ENCODE measurements around the gene ZHX3.

Gene ZHX3, protein sequence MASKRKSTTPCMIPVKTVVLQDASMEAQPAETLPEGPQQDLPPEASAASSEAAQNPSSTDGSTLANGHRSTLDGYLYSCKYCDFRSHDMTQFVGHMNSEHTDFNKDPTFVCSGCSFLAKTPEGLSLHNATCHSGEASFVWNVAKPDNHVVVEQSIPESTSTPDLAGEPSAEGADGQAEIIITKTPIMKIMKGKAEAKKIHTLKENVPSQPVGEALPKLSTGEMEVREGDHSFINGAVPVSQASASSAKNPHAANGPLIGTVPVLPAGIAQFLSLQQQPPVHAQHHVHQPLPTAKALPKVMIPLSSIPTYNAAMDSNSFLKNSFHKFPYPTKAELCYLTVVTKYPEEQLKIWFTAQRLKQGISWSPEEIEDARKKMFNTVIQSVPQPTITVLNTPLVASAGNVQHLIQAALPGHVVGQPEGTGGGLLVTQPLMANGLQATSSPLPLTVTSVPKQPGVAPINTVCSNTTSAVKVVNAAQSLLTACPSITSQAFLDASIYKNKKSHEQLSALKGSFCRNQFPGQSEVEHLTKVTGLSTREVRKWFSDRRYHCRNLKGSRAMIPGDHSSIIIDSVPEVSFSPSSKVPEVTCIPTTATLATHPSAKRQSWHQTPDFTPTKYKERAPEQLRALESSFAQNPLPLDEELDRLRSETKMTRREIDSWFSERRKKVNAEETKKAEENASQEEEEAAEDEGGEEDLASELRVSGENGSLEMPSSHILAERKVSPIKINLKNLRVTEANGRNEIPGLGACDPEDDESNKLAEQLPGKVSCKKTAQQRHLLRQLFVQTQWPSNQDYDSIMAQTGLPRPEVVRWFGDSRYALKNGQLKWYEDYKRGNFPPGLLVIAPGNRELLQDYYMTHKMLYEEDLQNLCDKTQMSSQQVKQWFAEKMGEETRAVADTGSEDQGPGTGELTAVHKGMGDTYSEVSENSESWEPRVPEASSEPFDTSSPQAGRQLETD

GRCh38 chr20:41317546-41318270 lies at the start of gene ZHX3:
Gene ZHX3, minus strand, starts transcription at chr20:41317731. Its CDS starts 112,815 bp downstream, at chr20:41204916.
- peak; percentile 73 for DNase-seq (ENCODE audit: low read depth)

- DNase-seq (ENCODE audit: low read depth) = no peak
Measured at GRCh38 chr20:41367393-41367695, 49.8 kb upstream of the ZHX3 start.

- no peak for DNase-seq (ENCODE audit: low read depth)
Measured at GRCh38 chr20:41366546-41367392, 49.2 kb upstream of the ZHX3 start, which contains the start of gene EMILIN3. Gene EMILIN3, minus strand, starts transcription at chr20:41366818. Its CDS starts 184 bp downstream, at chr20:41366634.

DNA sequence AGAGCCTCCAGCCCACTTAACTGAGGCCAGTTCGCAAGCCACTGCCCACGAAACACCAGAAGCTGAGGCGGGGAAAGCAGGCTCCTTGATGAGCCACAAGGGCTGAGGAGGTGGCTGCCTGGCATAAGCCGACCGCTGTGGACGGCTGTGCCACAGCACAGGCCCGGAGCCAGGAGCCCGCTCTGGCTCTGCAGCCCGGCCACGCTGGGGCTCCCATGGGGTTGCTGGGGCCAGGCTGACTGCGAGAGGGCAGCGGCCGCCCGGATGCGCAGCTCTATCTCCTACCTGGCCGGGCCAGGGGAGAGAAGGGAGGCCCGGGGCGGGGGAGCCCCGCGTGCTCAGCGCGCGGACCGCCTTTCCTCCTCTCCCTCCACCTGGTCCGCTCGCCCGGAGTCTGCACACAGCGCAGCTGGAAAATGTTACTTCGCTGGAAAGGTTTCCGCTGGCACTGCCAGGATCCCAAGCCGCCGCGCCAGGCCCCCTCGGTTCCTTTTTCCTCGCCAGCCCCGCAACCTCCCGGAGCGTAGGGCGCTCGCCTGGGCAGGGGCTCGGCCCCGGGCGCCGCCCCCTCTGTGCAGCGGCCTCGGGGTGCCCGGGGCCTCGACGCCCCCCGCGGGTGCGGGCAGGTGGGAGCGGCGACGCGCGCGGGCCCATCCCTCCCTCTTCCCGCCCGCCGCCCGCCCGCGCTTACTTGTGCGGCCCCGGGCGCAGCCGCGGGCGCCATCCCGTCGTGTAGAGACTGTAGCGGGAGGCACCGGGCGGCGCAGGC lies 48.4 kb upstream of the ZHX3 start:
- DNase-seq (ENCODE audit: low read depth) = no peak

DNA sequence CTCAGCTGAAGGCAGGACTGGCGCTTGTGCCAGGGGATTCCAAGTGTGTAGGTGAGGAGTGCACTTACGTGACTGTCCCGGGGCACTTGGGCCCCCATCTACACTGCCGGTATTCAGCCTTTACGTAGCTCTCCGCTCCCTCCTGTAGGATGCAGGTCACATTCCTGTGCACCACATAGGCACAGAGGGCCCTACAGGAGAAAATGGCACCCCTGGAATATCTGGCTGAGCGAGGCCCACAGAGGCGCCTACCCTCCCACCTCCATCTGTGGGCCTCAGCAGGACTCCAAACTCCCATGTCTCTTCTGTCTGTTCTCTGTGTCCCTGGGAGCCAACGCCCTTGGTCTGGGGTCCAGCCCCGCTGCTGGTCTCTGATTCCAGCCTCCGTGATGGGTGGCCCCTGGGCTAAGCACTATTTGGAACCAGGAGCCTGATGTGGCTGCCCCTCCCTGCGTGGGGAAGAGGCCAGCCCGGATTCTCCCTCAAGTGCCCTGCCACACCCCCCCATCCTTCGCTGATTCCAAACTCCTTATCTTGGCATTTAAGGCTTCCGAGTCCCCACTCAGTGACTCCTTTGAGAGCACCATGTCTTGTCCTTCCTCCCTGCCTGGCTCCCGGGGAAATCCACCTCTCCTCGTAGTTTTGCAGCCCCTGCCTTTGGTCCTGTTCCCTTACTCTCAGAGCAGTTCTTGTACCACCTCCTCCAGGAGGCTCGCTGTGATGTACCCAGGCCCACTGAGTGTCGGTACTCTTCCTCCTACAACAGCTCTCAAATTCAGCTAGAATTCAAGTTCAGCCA lies 47.6 kb upstream of the ZHX3 start:
- DNase-seq (ENCODE audit: low read depth) = no peak

- DNase-seq (ENCODE audit: low read depth) = no peak
Measured at GRCh38 chr20:41364236-41364855, 46.8 kb upstream of the ZHX3 start.

DNA sequence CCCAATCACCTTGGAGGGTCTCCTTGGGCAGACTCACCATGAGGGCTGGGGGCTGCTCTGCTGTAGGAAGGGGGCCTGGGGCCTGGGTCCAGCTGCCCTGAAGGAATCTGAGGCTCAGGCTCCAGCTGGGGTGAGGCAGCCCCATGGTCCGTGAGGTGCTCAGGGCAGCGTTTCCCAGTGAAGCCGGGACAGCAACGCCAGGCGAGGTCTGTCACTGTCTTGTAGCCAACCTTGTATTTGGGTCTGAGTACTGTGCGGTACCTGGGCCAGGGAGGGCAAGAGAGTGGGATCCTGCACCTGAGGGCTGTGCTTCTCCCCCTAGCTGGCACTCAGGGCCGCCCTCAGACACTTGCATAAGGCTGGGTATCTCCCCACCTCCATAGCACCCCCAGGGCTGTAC lies 46.1 kb upstream of the ZHX3 start:
- DNase-seq (ENCODE audit: low read depth) = no peak

- no peak for DNase-seq (ENCODE audit: low read depth)
Measured at GRCh38 chr20:41362748-41363140, 45.2 kb upstream of the ZHX3 start.

GRCh38 chr20:41361757-41362747 lies 44.5 kb upstream of the ZHX3 start:
- DNase-seq (ENCODE audit: low read depth) = no peak

- no peak for DNase-seq (ENCODE audit: low read depth)
Measured at GRCh38 chr20:41360831-41361756, 43.6 kb upstream of the ZHX3 start.

GRCh38 chr20:41359541-41360011 lies 42.0 kb upstream of the ZHX3 start:
- no peak for DNase-seq (ENCODE audit: low read depth)

GRCh38 chr20:41358717-41359116 lies 41.2 kb upstream of the ZHX3 start:
- DNase-seq (ENCODE audit: low read depth) = no peak

- DNase-seq (ENCODE audit: low read depth) = no peak
Measured at GRCh38 chr20:41358230-41358629, 40.7 kb upstream of the ZHX3 start.

DNA sequence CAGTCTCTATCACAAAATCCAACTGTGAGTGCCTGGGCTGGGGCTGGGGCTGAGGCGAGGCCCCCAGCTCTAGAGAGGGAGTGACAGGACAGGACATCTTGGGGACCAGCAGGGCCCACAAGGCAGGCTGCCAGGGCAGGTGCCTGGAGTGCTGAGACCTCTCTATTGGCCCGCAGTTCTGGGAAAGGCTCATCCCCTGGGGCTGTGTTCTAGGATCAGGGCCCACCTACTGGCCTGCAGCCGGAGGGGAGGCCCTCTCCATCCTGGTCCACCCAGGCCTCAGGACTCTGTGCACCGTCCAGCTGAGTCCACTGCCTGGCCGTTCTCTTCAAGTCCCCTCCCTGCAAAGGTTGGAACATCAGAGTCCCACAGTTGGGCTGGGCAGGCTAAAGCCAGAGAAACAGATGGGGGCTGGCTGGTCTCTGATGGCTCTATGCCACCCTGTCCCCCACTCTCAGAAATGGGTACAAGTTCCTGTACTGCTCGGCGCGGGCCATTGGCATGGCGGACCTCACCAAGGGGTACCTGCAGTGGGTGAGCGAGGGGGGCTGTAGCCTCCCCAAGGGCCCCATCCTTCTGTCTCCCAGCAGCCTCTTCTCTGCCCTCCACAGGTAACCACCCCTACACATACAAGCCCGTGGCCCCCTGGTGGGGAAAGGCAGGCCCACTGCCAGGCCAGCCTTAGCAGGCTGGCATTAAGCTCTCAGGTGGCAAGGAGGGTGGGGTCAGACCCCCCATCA lies 40.1 kb upstream of the ZHX3 start:
- no peak for DNase-seq (ENCODE audit: low read depth)

DNA sequence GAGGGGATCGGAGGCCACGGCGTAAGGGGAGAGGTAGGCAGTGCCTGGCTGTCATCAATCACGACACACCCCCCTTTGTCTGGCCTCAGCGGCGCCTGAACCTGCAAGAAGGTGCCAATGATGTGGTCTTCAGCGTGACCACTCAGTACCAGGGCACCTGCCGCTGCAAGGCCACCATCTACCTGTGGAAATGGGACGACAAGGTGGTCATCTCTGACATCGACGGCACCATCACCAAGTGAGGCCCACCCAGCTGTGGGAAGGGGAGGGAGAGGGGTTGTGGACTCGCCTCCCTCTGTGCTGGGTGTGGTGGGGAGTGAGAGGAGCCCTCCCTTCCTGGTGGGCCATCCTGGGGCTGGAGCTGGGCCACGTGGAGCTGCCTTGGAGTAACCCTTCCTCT lies 39.4 kb upstream of the ZHX3 start:
- no peak for DNase-seq (ENCODE audit: low read depth)

- no peak for DNase-seq (ENCODE audit: low read depth)
Measured at GRCh38 chr20:41355598-41356203, 38.2 kb upstream of the ZHX3 start.

Data from CMK (cell line).